Thymus (tissue), 11 donors: ENCODE data around the gene PLA2G6. TPM values are rescaled to one million over a fixed set of nuclear protein-coding genes. Genes with fewer than 3 reads are reported as not detected.

Experiments used
- DNase-seq, 9 donors: peaks; one replicate each; pipeline ENCODE4 v3.0.0-alpha.2; 2013; ENCODE audit warnings: low spot score in 9 of 9, low read depth in 6 of 9, missing footprints in 1 of 9
- H3K27ac ChIP-seq, 2 donors: one replicate each; pipeline ENCODE4 v1.5.1; 2013; ENCODE audit warnings: control low read depth in 1 of 2, low read depth in 1 of 2, low read length in 1 of 2, mild to moderate bottlenecking in 1 of 2, moderate library complexity in 1 of 2
- H3K27me3 ChIP-seq, 2 donors: one replicate each; pipeline ENCODE4 v1.5.1; 2013; ENCODE audit warnings: low read length in 1 of 2; ENCODE audit not compliant: control insufficient read depth in 2 of 2, insufficient read depth in 1 of 2
- H3K36me3 ChIP-seq, 2 donors: one replicate each; pipeline ENCODE4 v1.5.1; 2013; ENCODE audit warnings: low read length in 1 of 2, mild to moderate bottlenecking in 1 of 2, moderate library complexity in 1 of 2; ENCODE audit not compliant: control insufficient read depth in 2 of 2, insufficient read depth in 2 of 2
- H3K4me1 ChIP-seq, 2 donors: one replicate each; pipeline ENCODE4 v1.5.1; 2013; ENCODE audit warnings: low read length in 2 of 2; ENCODE audit not compliant: control insufficient read depth in 2 of 2, insufficient read depth in 2 of 2
- H3K4me3 ChIP-seq, 2 donors: one replicate each; pipeline ENCODE4 v1.5.1; 2013; ENCODE audit warnings: low read length in 2 of 2, control low read depth in 1 of 2, mild to moderate bottlenecking in 1 of 2
- H3K9me3 ChIP-seq, 2 donors: one replicate each; pipeline ENCODE4 v1.5.1; 2013; ENCODE audit warnings: low read length in 1 of 2, mild to moderate bottlenecking in 1 of 2; ENCODE audit not compliant: control insufficient read depth in 2 of 2, insufficient read depth in 1 of 2
- WGBS: extraction: QIAGEN DNeasy Blood & Tissue Kit; methylation state at CpG from one replicate; pipeline ENCODE4 v1.1.7; 2013; 5-methylcytosine and 5-hydroxymethylcytosine counted together
- polyA plus RNA-seq: library from polyadenylated mRNA; stranded (reverse); fragments of 200-250 nt; gene quantifications from one replicate; pipeline ENCODE4 v1.2.3, GENCODE V29; 2013
- total RNA-seq: library from RNA; stranded (reverse); fragments of 120-200 nt; gene quantifications from one replicate; pipeline ENCODE4 v1.2.4, GENCODE V29; 2013
- donor health status: healthy.

The PLA2G6 gene
- total and polyA plus RNA-seq, 2 donors = 25.6 to 103 TPM

GRCh38 chr22:38075105-38075825, 106.4 kb downstream of the PLA2G6 start:
- Histone ChIP-seq H3K27me3 (peaks cover 7 to 21% of the 10 kb centered on the region in 2 donors), H3K9me3 (no peaks in the 10 kb centered on the region), H3K36me3 (peaks cover 9 to 15% of the 10 kb centered on the region in 2 donors), H3K27ac (no peak overlapping the region), H3K4me3 (no peak overlapping the region), H3K4me1 (peaks cover 0 to 5% of the 10 kb centered on the region in 2 donors)
- WGBS = 96% methylated on average over 32 of the region's 32 CpGs
- DNase-seq = no peak

- DNase-seq = no peak
- Histone ChIP-seq H3K27me3 (peaks cover 2 to 13% of the 10 kb centered on the region in 2 donors), H3K4me3 (no peak overlapping the region), H3K9me3 (no peaks in the 10 kb centered on the region), H3K36me3 (peaks cover 9 to 15% of the 10 kb centered on the region in 2 donors), H3K4me1 (peaks cover 0 to 5% of the 10 kb centered on the region in 2 donors), H3K27ac (no peak overlapping the region)
- 97% methylated on average over 47 of the region's 47 CpGs for WGBS
These were observed 107.2 kb downstream of the PLA2G6 start for GRCh38 chr22:38074181-38075104.

DNA sequence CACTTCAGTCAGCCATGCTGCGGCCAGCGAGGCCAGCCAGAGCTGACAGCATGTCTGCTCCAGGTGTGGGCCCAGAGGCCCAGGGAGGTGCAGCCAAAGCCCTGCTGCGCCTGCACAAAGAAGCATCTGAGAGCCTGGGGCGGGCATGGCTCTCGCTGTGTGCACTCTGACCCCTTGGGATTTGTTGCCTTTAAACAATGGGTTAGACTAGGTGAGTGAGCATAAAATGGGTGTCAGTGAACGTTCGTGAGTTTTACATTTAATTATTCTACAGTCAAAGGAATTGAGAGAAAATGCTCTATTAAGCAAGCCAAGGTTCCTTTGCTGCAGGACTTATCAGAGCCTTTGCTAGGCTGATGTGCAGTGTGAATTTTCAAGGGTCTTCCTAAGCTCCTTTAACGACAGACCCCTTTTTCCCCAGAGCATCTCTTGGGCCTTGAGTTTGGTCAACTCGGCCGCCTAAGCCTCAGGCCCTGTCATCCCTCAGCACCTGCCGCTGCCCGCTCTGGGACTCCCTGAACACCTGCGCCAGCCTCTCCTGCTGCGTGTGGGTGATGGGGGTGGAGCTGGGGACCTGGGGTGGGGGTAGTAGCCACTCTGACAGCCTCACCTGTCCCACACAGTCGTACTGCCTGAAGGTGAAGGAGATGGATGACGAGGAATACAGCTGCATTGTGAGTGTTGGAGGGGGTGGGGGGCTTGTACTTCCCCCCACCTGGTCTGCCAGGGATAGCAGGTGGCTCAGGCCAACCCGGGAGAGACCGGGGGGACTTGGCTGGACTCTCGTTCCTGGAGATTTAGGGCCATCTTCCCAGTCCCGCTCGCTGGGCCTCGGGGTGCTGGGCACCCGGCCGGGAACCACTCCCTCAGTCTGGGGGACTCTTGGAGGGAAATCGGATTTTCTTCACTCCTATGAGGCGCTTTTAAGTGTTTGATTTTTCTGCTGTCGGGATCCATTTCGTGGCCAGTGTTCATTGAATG, 108.2 kb downstream of the PLA2G6 start:
- 96% methylated on average over 28 of the region's 28 CpGs for WGBS
- H3K4me3 ChIP-seq = no peak overlapping the region
- H3K4me1 ChIP-seq = peaks cover 0 to 5% of the 10 kb centered on the region in 2 donors
- no peak for DNase-seq
- no peaks in the 10 kb centered on the region for H3K9me3 ChIP-seq
- H3K27ac ChIP-seq = no peak overlapping the region
- H3K36me3 ChIP-seq = peaks cover 9 to 21% of the 10 kb centered on the region in 2 donors
- peaks cover 0 to 4% of the 10 kb centered on the region in 2 donors for H3K27me3 ChIP-seq

GRCh38 chr22:38072322-38073149, 109.1 kb downstream of the PLA2G6 start:
- Histone ChIP-seq H3K27ac (no peak overlapping the region), H3K4me3 (no peak overlapping the region), H3K27me3 (no peaks in the 10 kb centered on the region), H3K9me3 (no peaks in the 10 kb centered on the region), H3K36me3 (peaks cover 9 to 23% of the 10 kb centered on the region in 2 donors), H3K4me1 (peaks cover 0 to 5% of the 10 kb centered on the region in 2 donors)
- WGBS = 98% methylated on average over 25 of the region's 25 CpGs
- no peak for DNase-seq

- 95% methylated on average over 22 of the region's 22 CpGs for WGBS
- H3K9me3 ChIP-seq = no peaks in the 10 kb centered on the region
- H3K27me3 ChIP-seq = no peaks in the 10 kb centered on the region
- H3K4me3 ChIP-seq = no peak overlapping the region
- peaks cover 0 to 5% of the 10 kb centered on the region in 2 donors for H3K4me1 ChIP-seq
- no peak for DNase-seq
- peaks cover 9 to 27% of the 10 kb centered on the region in 2 donors for H3K36me3 ChIP-seq
- H3K27ac ChIP-seq = no peak overlapping the region
These were observed 110.0 kb downstream of the PLA2G6 start for GRCh38 chr22:38071421-38072321.

GRCh38 chr22:38070250-38070921, 111.2 kb downstream of the PLA2G6 start:
- H3K27ac ChIP-seq = no peak overlapping the region
- no peaks in the 10 kb centered on the region for H3K9me3 ChIP-seq
- WGBS = 97% methylated on average over 11 of the region's 11 CpGs
- DNase-seq = no peak
- no peaks in the 10 kb centered on the region for H3K27me3 ChIP-seq
- H3K36me3 ChIP-seq = peaks cover 9 to 37% of the 10 kb centered on the region in 2 donors
- no peak overlapping the region for H3K4me3 ChIP-seq
- peaks cover 0 to 2% of the 10 kb centered on the region in 2 donors for H3K4me1 ChIP-seq
